H1 (cell line): ENCODE results near the gene MYOM1. TPM values are rescaled to one million over a fixed set of nuclear protein-coding genes. Genes with fewer than 3 reads are reported as not detected.
A peak's percentile ranks its signal among the peaks of the same experiment; 100 is the strongest.

Experiments used
- CTCF ChIA-PET: fragments of 300-600 bp; sonication (Branson Sonifier 250); formaldehyde crosslinking; loops from one replicate; lab custom pipeline; 2021; ENCODE audit not compliant: partially characterized antibody; lab: Charles Lee
- POLR2A ChIA-PET: fragments of 300-600 bp; sonication (Branson Sonifier 250); formaldehyde crosslinking; loops from one replicate; lab custom pipeline; 2021; ENCODE audit warnings: inconsistent platforms; ENCODE audit not compliant: partially characterized antibody; lab: Charles Lee
- DNase-seq, 2 experiments: peaks; one replicate each; pipeline versions ENCODE4 v3.0.0 to v3.0.0-alpha.2; 2010 to 2022; ENCODE audit warnings: low spot score in 2 of 2, low read depth in 1 of 2, mixed read lengths in 1 of 2
- FAIRE-seq: peaks from 2 replicates; lab custom pipeline; 2011; peaks lifted over from hg19 to GRCh38; lab: Jason Lieb, UNC
- H2AFZ ChIP-seq: 2 replicates; pipeline ENCODE4 v1.8.1; 2012; ENCODE audit warnings: low read length, inconsistent platforms
- H2AK5ac ChIP-seq: 2 replicates; pipeline ENCODE4 v1.6.1; 2013; ENCODE audit warnings: low read depth, low read length
- H2BK120ac ChIP-seq: replicated peaks from 2 replicates; pipeline ENCODE3; 2013; ENCODE audit warnings: low read depth, low read length, inconsistent platforms
- H2BK12ac ChIP-seq: 2 replicates; pipeline ENCODE4 v1.6.1; 2013; ENCODE audit warnings: low read depth, low read length
- H2BK15ac ChIP-seq: 2 replicates; pipeline ENCODE4 v1.6.1; 2013; ENCODE audit warnings: low read length
- H2BK20ac ChIP-seq: 2 replicates; pipeline ENCODE4 v1.6.1; 2013; ENCODE audit warnings: low read length
- H2BK5ac ChIP-seq: 2 replicates; pipeline ENCODE4 v1.6.1; 2013; ENCODE audit warnings: low read depth, low read length
- H3K14ac ChIP-seq: 2 replicates; pipeline ENCODE4 v1.6.1; 2013; ENCODE audit warnings: inconsistent platforms; ENCODE audit not compliant: insufficient read length
- H3K18ac ChIP-seq: 2 replicates; pipeline ENCODE4 v1.6.1; 2013; ENCODE audit warnings: low read length; ENCODE audit errors: extremely low read depth
- H3K23ac ChIP-seq: 2 replicates; pipeline ENCODE4 v1.6.1; 2013; ENCODE audit warnings: inconsistent platforms; ENCODE audit not compliant: insufficient read length
- H3K23me2 ChIP-seq: 2 replicates; pipeline ENCODE4 v1.6.1; 2013; ENCODE audit warnings: low read depth, low read length
- H3K27ac ChIP-seq: 2 replicates; pipeline ENCODE4 v1.6.1; 2011; ENCODE audit warnings: low read depth, low read length, inconsistent platforms
- H3K27me3 ChIP-seq, 4 experiments: replicated peaks in 1 of 4; 1 replicate in 1 of 4; 2 replicates in 3 of 4; pipeline versions ENCODE4 v1.6.1 to v1.8.1; 2011 to 2013; ENCODE audit warnings: low read length in 3 of 4, mild to moderate bottlenecking in 3 of 4, inconsistent platforms in 2 of 4, mixed read lengths in 2 of 4, moderate library complexity in 1 of 4; ENCODE audit not compliant: control insufficient read depth in 3 of 4, insufficient read depth in 3 of 4; ENCODE audit errors: extremely low read depth in 1 of 4
- H3K36me3 ChIP-seq, 4 experiments: 2 replicates each; pipeline versions ENCODE4 v1.6.1 to v1.8.1; 2011 to 2013; ENCODE audit warnings: mild to moderate bottlenecking in 4 of 4, low read length in 3 of 4, moderate library complexity in 2 of 4, control low read depth in 1 of 4, inconsistent platforms in 1 of 4; ENCODE audit not compliant: insufficient read depth in 4 of 4, control insufficient read depth in 2 of 4
- H3K4ac ChIP-seq: replicated peaks from 2 replicates; pipeline ENCODE3; 2013; ENCODE audit warnings: low read length, low read depth, mixed read lengths, inconsistent platforms; ENCODE audit not compliant: insufficient read length
- H3K4me1 ChIP-seq, 4 experiments: replicated peaks in 1 of 4; 1 replicate in 1 of 4; 2 replicates in 3 of 4; pipeline versions ENCODE4 v1.6.1 to v1.8.1; 2011 to 2013; ENCODE audit warnings: low read length in 3 of 4, inconsistent platforms in 2 of 4, mixed read lengths in 1 of 4; ENCODE audit not compliant: insufficient read depth in 4 of 4, control insufficient read depth in 3 of 4
- H3K4me2 ChIP-seq, 2 experiments: 2 replicates each; pipeline versions ENCODE4 v1.6.1 to v1.8.1; 2011 to 2013; ENCODE audit warnings: low read depth in 2 of 2, low read length in 2 of 2, control low read depth in 1 of 2, inconsistent platforms in 1 of 2, mild to moderate bottlenecking in 1 of 2; ENCODE audit not compliant: insufficient read depth in 1 of 2
- H3K4me3 ChIP-seq, 4 experiments: fragments of 200-600, 300-600 bp in 1 of 4; sonication (generic), shearing (Covaris generic), sonication (Bioruptor Twin) in 1 of 4; 2 replicates each; pipeline versions ENCODE4 v1.5.1 to v1.8.1; 2011 to 2016; ENCODE audit warnings: low read length in 4 of 4, low read depth in 3 of 4, control low read depth in 2 of 4, inconsistent platforms in 2 of 4, mild to moderate bottlenecking in 2 of 4, mixed read lengths in 1 of 4, moderate library complexity in 1 of 4; ENCODE audit not compliant: insufficient read depth in 2 of 4; ENCODE audit errors: extremely low read depth in 1 of 4
- H3K56ac ChIP-seq: replicated peaks from 2 replicates; pipeline ENCODE3; 2013; ENCODE audit warnings: low read depth, mild to moderate bottlenecking, mixed read lengths, low read length, inconsistent platforms; ENCODE audit not compliant: insufficient read length
- H3K79me1 ChIP-seq: 2 replicates; pipeline ENCODE4 v1.6.1; 2013; ENCODE audit warnings: low read depth, low read length, control low read depth
- H3K79me2 ChIP-seq, 2 experiments: 2 replicates each; pipeline versions ENCODE4 v1.6.1 to v1.8.1; 2012 to 2013; ENCODE audit warnings: low read length in 2 of 2, mild to moderate bottlenecking in 2 of 2, inconsistent platforms in 1 of 2; ENCODE audit not compliant: insufficient read depth in 2 of 2, control insufficient read depth in 1 of 2
- H3K9ac ChIP-seq, 4 experiments: replicated peaks in 1 of 4; 1 replicate in 1 of 4; 2 replicates in 3 of 4; pipeline versions ENCODE4 v1.6.1 to v1.8.1; 2011 to 2013; ENCODE audit warnings: low read depth in 3 of 4, low read length in 3 of 4, control low read depth in 2 of 4, mild to moderate bottlenecking in 2 of 4, moderate library complexity in 2 of 4, inconsistent platforms in 1 of 4; ENCODE audit errors: extremely low read depth in 1 of 4
- H3K9me3 ChIP-seq, 2 experiments: 2 replicates each; pipeline versions ENCODE4 v1.6.1 to v1.8.1; 2012 to 2013; ENCODE audit warnings: mild to moderate bottlenecking in 2 of 2, moderate library complexity in 2 of 2, control low read depth in 1 of 2, inconsistent platforms in 1 of 2, low read depth in 1 of 2, low read length in 1 of 2, mixed read lengths in 1 of 2; ENCODE audit not compliant: insufficient read depth in 2 of 2
- H4K20me1 ChIP-seq, 2 experiments: replicated peaks in 1 of 2; 2 replicates each; pipeline versions ENCODE3 to v1.8.1; 2011 to 2013; ENCODE audit warnings: inconsistent platforms in 2 of 2, low read length in 2 of 2, mild to moderate bottlenecking in 1 of 2; ENCODE audit not compliant: insufficient read depth in 2 of 2, control insufficient read depth in 1 of 2
- H4K5ac ChIP-seq: 2 replicates; pipeline ENCODE4 v1.6.1; 2013; ENCODE audit warnings: low read length, low read depth, mixed read lengths, inconsistent platforms; ENCODE audit not compliant: insufficient read length
- H4K8ac ChIP-seq: 2 replicates; pipeline ENCODE4 v1.8.0; 2013; ENCODE audit warnings: mild to moderate bottlenecking, moderate library complexity, low read length, inconsistent platforms; ENCODE audit not compliant: insufficient read depth; ENCODE audit errors: extremely low read depth
- H4K91ac ChIP-seq: replicated peaks from 2 replicates; pipeline ENCODE3; 2013; ENCODE audit warnings: low read length, mixed read lengths, inconsistent platforms; ENCODE audit not compliant: insufficient read length
- CREB1 ChIP-seq: IDR thresholded peaks from 2 replicates; pipeline ENCODE4 v1.6.1; 2012; ENCODE audit warnings: inconsistent platforms
- CTBP2 ChIP-seq: IDR thresholded peaks from 2 replicates; pipeline ENCODE4 v1.7.0; 2011; ENCODE audit warnings: borderline replicate concordance, mild to moderate bottlenecking, moderate library complexity, mixed read lengths, low read length; ENCODE audit not compliant: insufficient read depth, insufficient read length
- WGBS, 2 experiments: shearing (Covaris generic) in 1 of 2; methylation state at CpG; one replicate each; pipeline versions ENCODE4 v1.1.6 to v1.1.7; 2013 to 2015; ENCODE audit warnings: low lambda C conversion rate in 2 of 2, mixed read lengths in 2 of 2, inconsistent platforms in 1 of 2, low coverage in 1 of 2, missing lambda C conversion rate in 1 of 2; ENCODE audit not compliant: insufficient replicate concordance in 2 of 2, insufficient coverage in 1 of 2, insufficient read length in 1 of 2; ENCODE audit errors: extremely low coverage in 1 of 2, missing lambda C conversion rate in 1 of 2; 5-methylcytosine and 5-hydroxymethylcytosine counted together
- polyA plus RNA-seq, 7 experiments: library from polyadenylated mRNA; depleted of rRNA in 3 of 7; stranded (reverse) in 5 of 7; unstranded in 2 of 7; fragments of >200 nt in 5 of 7; fragments of 200-250 nt in 2 of 7; gene quantifications; 1 replicate in 5 of 7; 2 replicates in 1 of 7; 4 replicates in 1 of 7; pipeline versions ENCODE4 v1.2.1 to v1.2.3, GENCODE V29; 2011 to 2013; ENCODE audit warnings: missing spikeins in 2 of 7, mixed read lengths in 2 of 7
- total RNA-seq: library from RNA; stranded (reverse); fragmentation: NEBNext Ultra II Directional; extraction: Animal tissue kit (Norgen Biotek cat#: 25700); gene quantifications from 2 replicates; pipeline ENCODE4 v1.2.1, GENCODE V29; 2021
- TF ChIP-seq, protein P1 (sequence below): IDR thresholded peaks from 2 replicates; pipeline ENCODE4 v1.6.1; 2011; ENCODE audit warnings: low read length, improper control_type of control experiment

Gene MYOM1
- total and polyA plus RNA-seq, 2 of the 8 experiments (the other 6 are each of a cell fraction or from before 2014, with no cell fraction given) = 0.06 to 0.32 TPM

DNA sequence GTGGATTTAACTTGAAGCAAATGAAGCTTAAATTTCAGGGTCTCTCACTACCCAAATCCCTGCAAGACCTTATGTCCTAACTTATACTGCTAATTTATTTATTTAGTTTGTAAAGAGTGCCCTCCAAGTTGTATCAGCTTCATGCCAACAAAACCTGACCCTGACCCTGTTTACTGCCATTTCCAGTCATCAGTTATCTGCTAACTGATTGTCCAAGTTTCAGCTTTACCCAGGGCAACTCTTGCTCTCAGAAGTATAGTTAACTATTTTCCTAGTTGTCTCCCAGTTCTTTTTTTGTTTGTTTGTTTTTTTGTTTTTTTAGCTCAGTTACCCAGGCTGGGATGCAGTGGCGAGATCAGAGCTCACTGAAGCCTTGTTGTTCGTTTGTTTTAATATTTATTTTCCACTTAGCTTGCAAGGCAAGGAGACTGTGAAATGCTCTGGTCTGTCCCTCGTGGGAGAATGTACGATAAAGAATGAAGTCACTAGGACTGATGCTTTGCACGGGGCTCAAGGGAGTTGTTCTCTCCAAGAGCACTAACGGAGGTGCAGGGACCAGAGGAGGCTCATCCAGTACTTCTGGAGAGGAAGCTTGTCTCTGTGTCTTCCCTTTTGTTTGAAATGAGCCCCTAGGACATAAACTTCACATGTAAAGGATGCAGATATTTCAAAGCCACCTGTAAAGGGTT, 35.3 kb downstream of the MYOM1 start:
- ChIA-PET POLR2A (interaction anchor here (0.6 to 1.2 kb wide), 2 partner anchors 11 to 15 kb away, joined by 3 to 4 read pairs; no protein-coding TSS in a partner anchor), CTCF (interaction anchor here (0.9 to 2.1 kb wide), 6 partner anchors 9 to 251 kb away, joined by 3 to 7 read pairs (median 4); no protein-coding TSS in a partner anchor)
- no peak overlapping the region for H3K56ac ChIP-seq
- H3K9ac ChIP-seq = no peak overlapping the region
- no peak overlapping the region for H3K23ac ChIP-seq
- H2AK5ac ChIP-seq = no peak overlapping the region
- no peak overlapping the region for H4K91ac ChIP-seq
- H3K14ac ChIP-seq = no peak overlapping the region
- H4K5ac ChIP-seq = no peak overlapping the region
- no peak overlapping the region for H3K18ac ChIP-seq
- no peaks in the 10 kb centered on the region; a peak in 1 of 7 replicates for H3K4me1 ChIP-seq
- H2BK12ac ChIP-seq = no peak overlapping the region
- no peaks in the 10 kb centered on the region for H4K20me1 ChIP-seq
- H4K8ac ChIP-seq = no peak overlapping the region
- no peaks in the 10 kb centered on the region for H3K79me2 ChIP-seq
- no peaks in the 10 kb centered on the region for H3K79me1 ChIP-seq
- 76% methylated on average over 6 of the region's 6 CpGs; no CpG with 5 or more reads in 1 of the 2 experiments for WGBS, 2 experiments
- H3K27me3 ChIP-seq = no peaks in the 10 kb centered on the region
- no peaks in the 10 kb centered on the region for H3K9me3 ChIP-seq
- H2BK5ac ChIP-seq = no peak overlapping the region
- H2AFZ ChIP-seq = peak overlapping the region; percentile 41; the same call in 1 of the 2 replicates
- no peak overlapping the region for H2BK120ac ChIP-seq
- H2BK15ac ChIP-seq = no peak overlapping the region
- H3K36me3 ChIP-seq = no peaks in the 10 kb centered on the region
- no peaks in the 10 kb centered on the region for H3K23me2 ChIP-seq
- no peak overlapping the region for H3K4me2 ChIP-seq
- H3K4me3 ChIP-seq = no peak overlapping the region
- no peak for FAIRE-seq
- no peak overlapping the region for H3K4ac ChIP-seq
- no peak overlapping the region for H2BK20ac ChIP-seq
- no peak overlapping the region for H3K27ac ChIP-seq
- no peak for DNase-seq
- no peak for TF ChIP-seq CREB1
- TF ChIP-seq, protein P1, sequence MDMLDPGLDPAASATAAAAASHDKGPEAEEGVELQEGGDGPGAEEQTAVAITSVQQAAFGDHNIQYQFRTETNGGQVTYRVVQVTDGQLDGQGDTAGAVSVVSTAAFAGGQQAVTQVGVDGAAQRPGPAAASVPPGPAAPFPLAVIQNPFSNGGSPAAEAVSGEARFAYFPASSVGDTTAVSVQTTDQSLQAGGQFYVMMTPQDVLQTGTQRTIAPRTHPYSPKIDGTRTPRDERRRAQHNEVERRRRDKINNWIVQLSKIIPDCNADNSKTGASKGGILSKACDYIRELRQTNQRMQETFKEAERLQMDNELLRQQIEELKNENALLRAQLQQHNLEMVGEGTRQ = no peak
- no peak for TF ChIP-seq CTBP2
